Stomach (tissue), 9 donors: ENCODE measurements around the gene ADAM11. TPM values are rescaled to one million over a fixed set of nuclear protein-coding genes. Genes with fewer than 3 reads are reported as not detected.

Experiments used
- DNase-seq, 2 donors: peaks; one replicate each; pipeline versions ENCODE4 v3.0.0 to v3.0.0-alpha.2; 2013 to 2019
- H3K27ac ChIP-seq, 5 donors: fragments of 200-600 bp in 4 of 5; sonication (generic) in 4 of 5; one replicate each; pipeline ENCODE4 v1.5.1; 2013 to 2019; ENCODE audit warnings: mild to moderate bottlenecking in 1 of 5, moderate library complexity in 1 of 5
- H3K27me3 ChIP-seq, 3 donors: fragments of 200-600 bp; sonication (generic); one replicate each; pipeline ENCODE4 v1.5.1; 2017 to 2019; ENCODE audit warnings: mixed run types in 1 of 3
- H3K36me3 ChIP-seq, 4 donors: fragments of 200-600 bp; sonication (generic); 1 replicate in 3 of 4; 2 replicates in 1 of 4; pipeline ENCODE4 v1.5.1; 2016 to 2019
- H3K4me1 ChIP-seq, 4 donors: fragments of 200-600 bp; sonication (generic); one replicate each; pipeline ENCODE4 v1.5.1; 2016 to 2019
- H3K4me3 ChIP-seq, 4 donors: fragments of 200-600 bp; sonication (generic) in 3 of 4; one replicate each; pipeline ENCODE4 v1.5.1; 2016 to 2019; ENCODE audit warnings: mild to moderate bottlenecking in 1 of 4
- H3K9me3 ChIP-seq, 4 donors: fragments of 200-600 bp; sonication (generic); one replicate each; pipeline ENCODE4 v1.5.1; 2016 to 2019
- CTCF ChIP-seq, 7 experiments: fragments of 450-650 bp in 4 of 7; fragments of 200-600 bp in 3 of 7; sonication (generic) in 3 of 7; IDR thresholded peaks; one replicate each; pipeline ENCODE4 v1.5.1; 2016 to 2019; ENCODE audit warnings: antibody characterized with exemption in 7 of 7, control low read depth in 2 of 7, mild to moderate bottlenecking in 1 of 7
- EP300 ChIP-seq: sonication (generic); formaldehyde crosslinking; IDR thresholded peaks from one replicate; pipeline ENCODE4 v1.6.1; 2017; ENCODE audit warnings: antibody characterized with exemption
- POLR2A ChIP-seq, 4 donors: fragments of 450-650 bp; IDR thresholded peaks; one replicate each; pipeline ENCODE4 v1.6.1; 2016; ENCODE audit warnings: antibody characterized with exemption in 4 of 4, control low read depth in 2 of 4, mild to moderate bottlenecking in 1 of 4, moderate library complexity in 1 of 4
- POLR2AphosphoS5 ChIP-seq, 3 donors: sonication (generic); formaldehyde crosslinking; IDR thresholded peaks; one replicate each; pipeline ENCODE4 v1.6.1; 2016; ENCODE audit warnings: antibody characterized with exemption in 3 of 3
- WGBS, 5 donors: extraction: QIAGEN DNeasy Blood & Tissue Kit in 3 of 5; methylation state at CpG; one replicate each; pipeline versions ENCODE4 v1.1.5 to v1.1.7; 2013 to 2018; 5-methylcytosine and 5-hydroxymethylcytosine counted together
- intact Hi-C: fragments of 100-400 bp; cut with DNase I; formaldehyde crosslinking; loops from one replicate; pipeline ENCODE4 v1.15.1; 2023; ENCODE audit warnings: low total_unique reads
- polyA plus RNA-seq, 3 donors: library from polyadenylated mRNA; stranded (reverse); fragments of 200-250 nt; gene quantifications; one replicate each; pipeline ENCODE4 v1.2.3, GENCODE V29; 2013
- total RNA-seq, 5 donors: library from RNA; depleted of rRNA; stranded (reverse); fragments of >200 nt; gene quantifications; one replicate each; pipeline versions ENCODE4 v1.1.0 to v1.2.3, GENCODE V29; 2014 to 2016
- donor health status: healthy with polysubstance abuse.
- donor health status: Bipolar disorder and iron deficiency.
- donor health status: healthy.

ADAM11 gene
- total and polyA plus RNA-seq, 8 donors = 0.19 to 57.6 (median 0.73) TPM; not detected in 3

GRCh38 chr17:44757918-44758413 is 822 bp upstream of the ADAM11 start:
- intact Hi-C loops = no loop called here
- H3K27me3 ChIP-seq = peaks cover 0 to 59% (median 38%) of the 10 kb centered on the region in 3 donors
- no peak for DNase-seq
- no peak for TF ChIP-seq CTCF (IDR thresholded peaks at IDR 0.05)
- TF ChIP-seq POLR2A (IDR thresholded peaks at IDR 0.05) = no peak
- no peak for TF ChIP-seq EP300
- TF ChIP-seq POLR2AphosphoS5 (IDR thresholded peaks at IDR 0.05) = no peak
- no peaks in the 10 kb centered on the region for H3K36me3 ChIP-seq
- no peak overlapping the region for H3K27ac ChIP-seq
- H3K9me3 ChIP-seq = no peaks in the 10 kb centered on the region
- peaks cover 13 to 17% (median 14%) of the 10 kb centered on the region in 4 donors for H3K4me1 ChIP-seq
- H3K4me3 ChIP-seq = peak overlapping the region in 1 of 4 donors; percentile 60
- 35 to 51% (median 44%) methylated on average over 4 to 5 of the region's 5 CpGs for WGBS, 5 donors

- no peak for TF ChIP-seq CTCF (IDR thresholded peaks at IDR 0.05)
- no peak for TF ChIP-seq POLR2AphosphoS5 (IDR thresholded peaks at IDR 0.05)
- TF ChIP-seq EP300 = no peak
- TF ChIP-seq POLR2A (IDR thresholded peaks at IDR 0.05) = no peak
- no peak overlapping the region for H3K27ac ChIP-seq
- no peak for DNase-seq
- intact Hi-C loops = no loop called here
- H3K9me3 ChIP-seq = no peaks in the 10 kb centered on the region
- H3K4me1 ChIP-seq = peaks cover 13 to 17% (median 14%) of the 10 kb centered on the region in 4 donors
- no peaks in the 10 kb centered on the region for H3K36me3 ChIP-seq
- peaks cover 0 to 64% (median 38%) of the 10 kb centered on the region in 3 donors for H3K27me3 ChIP-seq
- 0 to 12% (median 6%) methylated on average over 4 to 60 of the region's 60 CpGs for WGBS, 5 donors
- peak overlapping the region; percentile 44 to 60 (median 50) for H3K4me3 ChIP-seq
Observed at GRCh38 chr17:44759086-44759915, 513 bp downstream of the ADAM11 start.

- H3K27me3 ChIP-seq = peaks cover 0 to 70% (median 38%) of the 10 kb centered on the region in 3 donors
- 60 to 76% (median 69%) methylated on average over 3 of the region's 3 CpGs; no CpG with 5 or more reads in 1 of the 5 donors for WGBS, 5 donors
- no peak for DNase-seq
- TF ChIP-seq EP300 = no peak
- no peak for TF ChIP-seq CTCF (IDR thresholded peaks at IDR 0.05)
- no peak for TF ChIP-seq POLR2A (IDR thresholded peaks at IDR 0.05)
- TF ChIP-seq POLR2AphosphoS5 (IDR thresholded peaks at IDR 0.05) = no peak
- H3K4me3 ChIP-seq = no peak overlapping the region
- H3K4me1 ChIP-seq = peaks cover 13 to 17% (median 14%) of the 10 kb centered on the region in 4 donors
- intact Hi-C loops = no loop called here
- no peaks in the 10 kb centered on the region for H3K9me3 ChIP-seq
- no peak overlapping the region for H3K27ac ChIP-seq
- no peaks in the 10 kb centered on the region for H3K36me3 ChIP-seq
Observed at GRCh38 chr17:44759916-44760243, 1.1 kb downstream of the ADAM11 start.

GRCh38 chr17:44760474-44761308 is 1.9 kb downstream of the ADAM11 start:
- WGBS, 5 donors = 67 to 82% (median 70%) methylated on average over 13 of the region's 13 CpGs
- Histone ChIP-seq H3K9me3 (no peaks in the 10 kb centered on the region), H3K4me3 (no peak overlapping the region), H3K36me3 (no peaks in the 10 kb centered on the region), H3K27ac (no peak overlapping the region), H3K27me3 (peaks cover 0 to 73% (median 39%) of the 10 kb centered on the region in 3 donors), H3K4me1 (peaks cover 13 to 17% (median 14%) of the 10 kb centered on the region in 4 donors)
- DNase-seq = no peak
- TF ChIP-seq POLR2AphosphoS5 (IDR thresholded peaks at IDR 0.05) (no peak), CTCF (IDR thresholded peaks at IDR 0.05) (no peak), POLR2A (IDR thresholded peaks at IDR 0.05) (no peak), EP300 (no peak)
- intact Hi-C loops = no loop called here
